Keratinocyte (primary cell): Measurements from ENCODE around the gene ATAD3A. TPM values are rescaled to one million over a fixed set of nuclear protein-coding genes. Genes with fewer than 3 reads are reported as not detected.

Experiments
- DNase-seq: peaks from one replicate; pipeline ENCODE4 v3.0.0-alpha.2; 2011; ENCODE audit warnings: low read depth, missing footprints, low spot score
- FAIRE-seq: peaks from 2 replicates; lab custom pipeline; 2011; peaks lifted over from hg19 to GRCh38; lab: Jason Lieb, UNC
- H2AFZ ChIP-seq: 2 replicates; pipeline ENCODE4 v1.6.0; 2012; ENCODE audit warnings: low read length, control low read depth, inconsistent platforms; ENCODE audit not compliant: control insufficient read depth
- H3K27ac ChIP-seq: 2 replicates; pipeline ENCODE4 v1.5.1; 2011; ENCODE audit warnings: low read length; ENCODE audit not compliant: control insufficient read depth, insufficient read depth
- H3K27me3 ChIP-seq: 3 replicates; pipeline ENCODE4 v1.6.0; 2011; ENCODE audit warnings: low read length; ENCODE audit not compliant: control insufficient read depth, insufficient read depth; ENCODE audit errors: extremely low read depth
- H3K36me3 ChIP-seq, 2 experiments: 2 replicates in 1 of 2; 3 replicates in 1 of 2; pipeline ENCODE4 v1.5.1; 2011; ENCODE audit warnings: low read length in 2 of 2, mild to moderate bottlenecking in 1 of 2; ENCODE audit not compliant: control insufficient read depth in 2 of 2, insufficient read depth in 2 of 2; ENCODE audit errors: extremely low read depth in 1 of 2
- H3K4me1 ChIP-seq: 3 replicates; pipeline ENCODE4 v1.5.1; 2011; ENCODE audit warnings: low read length; ENCODE audit not compliant: control insufficient read depth, insufficient read depth; ENCODE audit errors: extremely low read depth
- H3K4me2 ChIP-seq: 3 replicates; pipeline ENCODE4 v1.6.0; 2011; ENCODE audit warnings: low read depth, low read length; ENCODE audit not compliant: control insufficient read depth, insufficient read depth; ENCODE audit errors: extremely low read depth
- H3K4me3 ChIP-seq, 3 experiments: fragments of 200-600 bp in 1 of 3; sonication (generic) in 1 of 3; 2 replicates in 2 of 3; 3 replicates in 1 of 3; pipeline ENCODE4 v1.5.1; 2011 to 2016; ENCODE audit warnings: low read length in 3 of 3, mild to moderate bottlenecking in 3 of 3, control low read depth in 2 of 3, inconsistent platforms in 1 of 3, low read depth in 1 of 3, mixed read lengths in 1 of 3, mixed run types in 1 of 3, moderate library complexity in 1 of 3; ENCODE audit not compliant: control insufficient read depth in 2 of 3, insufficient read depth in 2 of 3; ENCODE audit errors: extremely low read depth in 1 of 3
- H3K79me2 ChIP-seq: 2 replicates; pipeline ENCODE4 v1.6.0; 2012; ENCODE audit warnings: low read length; ENCODE audit not compliant: control insufficient read depth, insufficient read depth
- H3K9ac ChIP-seq: 3 replicates; pipeline ENCODE4 v1.6.0; 2011; ENCODE audit warnings: low read length; ENCODE audit not compliant: control insufficient read depth, insufficient read depth; ENCODE audit errors: extremely low read depth
- H3K9me1 ChIP-seq: 3 replicates; pipeline ENCODE4 v1.6.0; 2011; ENCODE audit warnings: low read length; ENCODE audit not compliant: control insufficient read depth, insufficient read depth; ENCODE audit errors: extremely low read depth
- H3K9me3 ChIP-seq: 2 replicates; pipeline ENCODE4 v1.5.1; 2012; ENCODE audit warnings: low read depth, low read length; ENCODE audit not compliant: control insufficient read depth
- H4K20me1 ChIP-seq: 3 replicates; pipeline ENCODE4 v1.6.0; 2011; ENCODE audit warnings: low read length; ENCODE audit not compliant: control insufficient read depth, insufficient read depth; ENCODE audit errors: extremely low read depth
- CTCF ChIP-seq, 3 experiments: IDR thresholded peaks in 1 of 3; conservative IDR thresholded peaks in 1 of 3; optimal IDR thresholded peaks in 1 of 3; 2 replicates in 2 of 3; 3 replicates in 1 of 3; pipeline versions ENCODE3 to v1.5.1; 2011; ENCODE audit warnings: low read length in 3 of 3, mild to moderate bottlenecking in 3 of 3, moderate library complexity in 2 of 3, control low read depth in 1 of 3, inconsistent platforms in 1 of 3; ENCODE audit not compliant: insufficient read depth in 2 of 3; ENCODE audit errors: extremely low read depth in 1 of 3
- EZH2 ChIP-seq: IDR thresholded peaks from one replicate; pipeline ENCODE4 v1.6.1; 2012; ENCODE audit warnings: inconsistent platforms, mild to moderate bottlenecking, low read length, moderate library complexity
- dilution Hi-C: fragments of 300-500 bp; cut with MboI; formaldehyde crosslinking; loops from one replicate; pipeline ENCODE4 v1.7.0; 2020; ENCODE audit warnings: low sequenced_read_pairs; ENCODE audit not compliant: extremely low pct_ligation_motif_present
- polyA plus RNA-seq, 5 experiments: library from polyadenylated mRNA; depleted of rRNA in 3 of 5; stranded (reverse) in 3 of 5; stranded (forward) in 1 of 5; unstranded in 1 of 5; fragments of >200 nt; gene quantifications; 1 replicate in 1 of 5; 2 replicates in 3 of 5; 3 replicates in 1 of 5; pipeline versions ENCODE4 v1.2.1 to v1.2.3, GENCODE V29; 2011 to 2012; ENCODE audit warnings: missing spikeins in 2 of 5, low read depth in 1 of 5, low replicate concordance in 1 of 5

Gene ATAD3A
- polyA plus RNA-seq, 1 donor (not counting 4 experiments of a cell fraction or from before 2014, with no cell fraction given): 19.9 TPM

- H3K36me3 ChIP-seq: no peaks in the 10 kb centered on the region
- TF ChIP-seq EZH2 (no peak), CTCF (optimal IDR thresholded peaks at IDR 0.05 in 1 of 3, IDR thresholded peaks at IDR 0.05 in 1 of 3, conservative IDR thresholded peaks at IDR 0.05 in 1 of 3; ENCODE audit: extremely low read depth in 1 of 3, insufficient read depth in 2 of 3, low read length in 3 of 3) (no peak)
- no peak overlapping the region for H2AFZ ChIP-seq
- no peak overlapping the region for H3K27ac ChIP-seq
- dilution Hi-C loops: no loop called here
- peaks cover 13% of the 10 kb centered on the region for H3K27me3 ChIP-seq
- no peak for FAIRE-seq
- H3K4me1 ChIP-seq: peaks cover 10% of the 10 kb centered on the region
- no peaks in the 10 kb centered on the region for H3K9me3 ChIP-seq
- DNase-seq: no peak
- H3K9ac ChIP-seq: no peak overlapping the region
- H3K4me3 ChIP-seq: no peak overlapping the region
- H4K20me1 ChIP-seq: no peaks in the 10 kb centered on the region
- H3K4me2 ChIP-seq: no peak overlapping the region
- H3K79me2 ChIP-seq: peaks cover 10% of the 10 kb centered on the region
- H3K9me1 ChIP-seq: no peaks in the 10 kb centered on the region
Measured at GRCh38 chr1:1578371-1578940, 66.5 kb downstream of the ATAD3A start.

- no peak for TF ChIP-seq EZH2
- TF ChIP-seq CTCF (optimal IDR thresholded peaks at IDR 0.05 in 1 of 3, IDR thresholded peaks at IDR 0.05 in 1 of 3, conservative IDR thresholded peaks at IDR 0.05 in 1 of 3; ENCODE audit: extremely low read depth in 1 of 3, insufficient read depth in 2 of 3, low read length in 3 of 3): no peak
- H3K4me3 ChIP-seq: no peak overlapping the region
- no peak overlapping the region for H3K9ac ChIP-seq
- DNase-seq (no peak), FAIRE-seq (no peak)
- H3K27ac ChIP-seq: no peak overlapping the region
- dilution Hi-C loops: no loop called here
- peaks cover 13% of the 10 kb centered on the region for H3K27me3 ChIP-seq
- H4K20me1 ChIP-seq: no peaks in the 10 kb centered on the region
- H2AFZ ChIP-seq: no peak overlapping the region
- H3K9me3 ChIP-seq: no peaks in the 10 kb centered on the region
- no peaks in the 10 kb centered on the region for H3K9me1 ChIP-seq
- no peaks in the 10 kb centered on the region for H3K79me2 ChIP-seq
- no peaks in the 10 kb centered on the region for H3K36me3 ChIP-seq
- H3K4me1 ChIP-seq: no peaks in the 10 kb centered on the region
- no peak overlapping the region for H3K4me2 ChIP-seq
Measured at GRCh38 chr1:1582585-1583346, 70.8 kb downstream of the ATAD3A start.
